Type B pancreatic cell (in vitro differentiated cells): ENCODE data around the gene CAMK1G. TPM values are rescaled to one million over a fixed set of nuclear protein-coding genes. Genes with fewer than 3 reads are reported as not detected.

Experiments
- DNase-seq: peaks from one replicate; pipeline ENCODE4 v3.0.0; 2021; ENCODE audit warnings: mixed read lengths; ENCODE audit not compliant: unreplicated experiment; ENCODE audit errors: extremely low spot score
- H3K27ac Mint-ChIP-seq: 2 replicates; pipeline ENCODE4 v1.8.0; 2021; ENCODE audit warnings: mild to moderate bottlenecking, mixed read lengths
- H3K27me3 Mint-ChIP-seq: 2 replicates; pipeline ENCODE4 v1.8.0; 2021; ENCODE audit warnings: mixed read lengths
- H3K36me3 Mint-ChIP-seq: 2 replicates; pipeline ENCODE4 v1.8.0; 2021; ENCODE audit warnings: mixed read lengths
- H3K4me1 Mint-ChIP-seq: one replicate; pipeline ENCODE4 v1.8.0; 2021; ENCODE audit warnings: mixed read lengths; ENCODE audit not compliant: unreplicated experiment
- H3K4me3 Mint-ChIP-seq: 2 replicates; pipeline ENCODE4 v1.8.0; 2021; ENCODE audit warnings: mild to moderate bottlenecking, mixed read lengths
- H3K9me3 Mint-ChIP-seq: 2 replicates; pipeline ENCODE4 v1.8.0; 2021; ENCODE audit warnings: mixed read lengths
- CTCF ChIP-seq: fragments of 200-600 bp; sonication (generic); conservative IDR thresholded peaks from 2 replicates; pipeline ENCODE4 v1.5.0; 2021; ENCODE audit warnings: antibody characterized with exemption, mild to moderate bottlenecking
- microRNA-seq: library from miRNA; unstranded; fragments of <30 nt; microRNA quantifications from one replicate; pipeline ENCODE4, GENCODE V29; 2020
- total RNA-seq: library from RNA; stranded (reverse); gene quantifications from 2 replicates; pipeline ENCODE4 v1.2.1, GENCODE V29; 2021; ENCODE audit warnings: low replicate concordance

The CAMK1G gene
- total RNA-seq, 1 donor from 2014 or later: 9.4 TPM

- Mint-ChIP-seq H3K4me1 (peaks cover 40% of the 10 kb centered on the region), H3K9me3 (no peaks in the 10 kb centered on the region)
Measured at GRCh38 chr1:209657918-209658317, 74.4 kb downstream of the CAMK1G start.

GRCh38 chr1:209659909-209660308, 76.4 kb downstream of the CAMK1G start:
- no peak for TF ChIP-seq CTCF
- no peak for DNase-seq
- no peaks in the 10 kb centered on the region for H3K36me3 Mint-ChIP-seq
- H3K4me3 Mint-ChIP-seq: no peak overlapping the region
- peaks cover 38% of the 10 kb centered on the region for H3K27me3 Mint-ChIP-seq
- H3K27ac Mint-ChIP-seq: no peak overlapping the region
- H3K9me3 Mint-ChIP-seq: peaks cover 3% of the 10 kb centered on the region
- H3K4me1 Mint-ChIP-seq: peaks cover 26% of the 10 kb centered on the region

More at GRCh38 chr1:209657918-209658317, 74.4 kb downstream of the CAMK1G start:
- H3K27ac Mint-ChIP-seq: no peak overlapping the region
- no peak overlapping the region for H3K4me3 Mint-ChIP-seq
- TF ChIP-seq CTCF: no peak
- no peak for DNase-seq
- no peaks in the 10 kb centered on the region for H3K36me3 Mint-ChIP-seq
- peaks cover 32% of the 10 kb centered on the region for H3K27me3 Mint-ChIP-seq

DNA sequence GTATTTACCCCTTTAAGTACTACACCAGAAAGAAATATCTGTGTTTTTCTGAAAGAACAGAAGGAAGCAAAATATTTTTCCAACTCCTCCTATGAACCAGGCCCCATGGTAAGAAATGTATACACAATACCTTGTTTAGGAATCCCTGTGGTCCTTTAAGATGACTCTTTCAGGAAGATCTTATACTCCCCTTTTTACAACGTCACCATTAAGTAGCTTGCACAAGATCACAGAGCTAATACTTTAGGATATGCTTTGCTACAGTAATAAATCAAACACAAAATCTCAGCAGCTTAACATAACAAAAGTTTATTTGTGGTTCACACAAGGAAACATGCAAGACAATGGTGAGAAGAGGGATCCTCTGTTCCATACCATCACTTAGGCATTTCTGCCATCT, 77.6 kb downstream of the CAMK1G start:
- Mint-ChIP-seq H3K27ac (no peak overlapping the region), H3K4me3 (no peak overlapping the region), H3K9me3 (peaks cover 3% of the 10 kb centered on the region), H3K4me1 (peaks cover 26% of the 10 kb centered on the region), H3K27me3 (peaks cover 34% of the 10 kb centered on the region), H3K36me3 (no peaks in the 10 kb centered on the region)
- TF ChIP-seq CTCF: no peak
- DNase-seq: no peak

DNA sequence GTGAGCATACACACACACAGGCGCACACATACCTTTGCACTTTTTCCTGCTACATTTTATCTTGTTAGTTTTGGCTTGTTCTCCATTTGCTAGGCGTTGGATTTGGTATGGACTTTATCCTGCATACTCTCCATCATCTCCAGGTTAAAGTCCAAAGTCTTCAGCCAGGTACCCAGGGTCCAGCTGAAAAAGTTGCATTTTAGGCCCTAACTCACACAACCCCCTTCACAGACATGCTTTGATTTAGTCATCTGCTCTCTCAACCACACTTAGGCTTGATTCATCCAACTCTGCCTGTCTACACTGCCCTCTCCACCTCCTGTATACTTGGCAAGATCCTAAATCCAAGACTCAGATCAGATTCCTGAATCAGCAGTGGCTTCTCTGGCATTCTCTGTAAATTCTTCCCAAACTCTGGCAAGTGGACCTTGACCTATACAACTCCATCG, 79.4 kb downstream of the CAMK1G start:
- H3K36me3 Mint-ChIP-seq: no peaks in the 10 kb centered on the region
- peaks cover 29% of the 10 kb centered on the region for H3K27me3 Mint-ChIP-seq
- no peak overlapping the region for H3K27ac Mint-ChIP-seq
- TF ChIP-seq CTCF: no peak
- H3K9me3 Mint-ChIP-seq: peaks cover 3% of the 10 kb centered on the region
- H3K4me3 Mint-ChIP-seq: no peak overlapping the region
- no peak for DNase-seq
- peaks cover 20% of the 10 kb centered on the region for H3K4me1 Mint-ChIP-seq

Small RNA genes lying within 50 kb of the gene (microRNA-seq; reads per million reads assigned to microRNA genes)
- gene MIR4260: not detected

Other genes starting within 250 kb of the CAMK1G start
- gene LAMB3, start 68.7 kb downstream of the CAMK1G start, total RNA-seq: 17.0 and 47.3 TPM in 2 replicates
- gene G0S2, start 91.7 kb downstream of the CAMK1G start, total RNA-seq: 0.88 and 6.4 TPM in 2 replicates
- not detected in 2 replicates for gene HSD11B1, start 121.1 kb downstream of the CAMK1G start, total RNA-seq
- 1.7 TPM in 1 of 2 replicates, not detected in the other for gene TRAF3IP3, start 172.3 kb downstream of the CAMK1G start, total RNA-seq
- gene C1orf74, start 200.8 kb downstream of the CAMK1G start, total RNA-seq: 3.6 TPM in 2 replicates
- gene IRF6, start 222.4 kb downstream of the CAMK1G start, total RNA-seq: 28.2 and 67.4 TPM in 2 replicates
- gene UTP25, start 244.3 kb downstream of the CAMK1G start, total RNA-seq: 8.4 and 9.4 TPM in 2 replicates